ENCODE measurements around the gene SETMAR.

SETMAR gene

DNA sequence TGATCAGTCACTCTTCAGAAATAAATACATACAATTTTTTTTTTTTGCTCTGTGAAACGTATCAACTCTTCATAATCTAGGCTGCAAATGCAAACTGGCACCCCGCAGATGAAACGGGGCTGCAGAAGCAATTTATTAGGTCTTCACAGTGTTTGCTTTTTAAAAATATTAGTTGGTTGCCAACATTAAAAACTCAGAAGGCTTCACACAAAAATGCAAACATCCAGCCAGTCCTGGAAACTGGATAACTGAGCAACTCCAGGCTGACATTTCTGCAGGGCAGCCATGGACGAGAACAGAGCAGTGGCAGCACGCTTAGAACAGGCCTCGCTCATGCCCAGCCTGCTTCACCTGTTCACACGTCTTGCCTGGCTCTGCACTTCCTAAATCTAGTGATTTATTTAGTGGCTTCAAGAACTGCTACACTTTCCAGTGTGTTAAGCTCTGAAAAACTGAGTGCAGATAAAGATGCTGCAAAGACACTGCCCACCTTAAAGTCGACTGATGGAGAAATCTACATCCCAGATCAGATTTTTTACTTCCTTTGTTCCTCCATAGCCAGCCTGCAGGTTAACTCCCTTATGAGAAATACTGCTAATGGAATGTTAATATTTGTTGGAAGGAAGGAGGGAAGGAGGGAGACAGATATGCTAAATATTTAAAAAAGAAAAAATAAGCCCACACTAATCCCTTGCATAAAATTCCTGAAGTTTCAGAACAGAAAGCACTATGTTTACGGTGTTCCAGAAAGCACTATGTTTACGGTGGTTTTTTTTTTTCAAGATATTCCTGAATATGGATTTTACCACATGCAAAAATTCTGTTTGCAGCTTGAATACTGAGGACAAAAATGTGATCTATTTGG is 53.6 kb downstream of the SETMAR start:
- TF ChIP-seq, protein P1, sequence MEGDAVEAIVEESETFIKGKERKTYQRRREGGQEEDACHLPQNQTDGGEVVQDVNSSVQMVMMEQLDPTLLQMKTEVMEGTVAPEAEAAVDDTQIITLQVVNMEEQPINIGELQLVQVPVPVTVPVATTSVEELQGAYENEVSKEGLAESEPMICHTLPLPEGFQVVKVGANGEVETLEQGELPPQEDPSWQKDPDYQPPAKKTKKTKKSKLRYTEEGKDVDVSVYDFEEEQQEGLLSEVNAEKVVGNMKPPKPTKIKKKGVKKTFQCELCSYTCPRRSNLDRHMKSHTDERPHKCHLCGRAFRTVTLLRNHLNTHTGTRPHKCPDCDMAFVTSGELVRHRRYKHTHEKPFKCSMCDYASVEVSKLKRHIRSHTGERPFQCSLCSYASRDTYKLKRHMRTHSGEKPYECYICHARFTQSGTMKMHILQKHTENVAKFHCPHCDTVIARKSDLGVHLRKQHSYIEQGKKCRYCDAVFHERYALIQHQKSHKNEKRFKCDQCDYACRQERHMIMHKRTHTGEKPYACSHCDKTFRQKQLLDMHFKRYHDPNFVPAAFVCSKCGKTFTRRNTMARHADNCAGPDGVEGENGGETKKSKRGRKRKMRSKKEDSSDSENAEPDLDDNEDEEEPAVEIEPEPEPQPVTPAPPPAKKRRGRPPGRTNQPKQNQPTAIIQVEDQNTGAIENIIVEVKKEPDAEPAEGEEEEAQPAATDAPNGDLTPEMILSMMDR (IDR thresholded peaks at IDR 0.05): no peak

DNA sequence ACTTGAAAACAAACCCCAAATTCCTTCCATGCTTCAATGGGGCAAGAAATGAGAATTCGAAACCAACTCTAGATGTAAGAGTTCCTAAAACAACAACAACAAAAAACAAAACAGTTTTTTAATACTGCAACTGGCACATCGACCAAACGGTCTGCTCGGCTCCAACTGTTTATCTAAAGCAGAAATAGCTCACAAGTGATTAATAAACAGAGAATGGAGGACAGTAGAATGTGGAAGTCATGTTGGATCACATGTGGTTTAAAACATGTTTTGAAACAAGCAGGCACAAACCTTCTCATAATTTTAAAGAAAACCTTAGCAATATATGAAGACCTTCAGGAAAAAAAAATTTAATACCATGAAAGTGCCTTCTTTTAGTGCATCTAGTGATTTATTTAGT is 55.1 kb downstream of the SETMAR start:
- TF ChIP-seq, protein P1 (IDR thresholded peaks at IDR 0.05): no peak

DNA sequence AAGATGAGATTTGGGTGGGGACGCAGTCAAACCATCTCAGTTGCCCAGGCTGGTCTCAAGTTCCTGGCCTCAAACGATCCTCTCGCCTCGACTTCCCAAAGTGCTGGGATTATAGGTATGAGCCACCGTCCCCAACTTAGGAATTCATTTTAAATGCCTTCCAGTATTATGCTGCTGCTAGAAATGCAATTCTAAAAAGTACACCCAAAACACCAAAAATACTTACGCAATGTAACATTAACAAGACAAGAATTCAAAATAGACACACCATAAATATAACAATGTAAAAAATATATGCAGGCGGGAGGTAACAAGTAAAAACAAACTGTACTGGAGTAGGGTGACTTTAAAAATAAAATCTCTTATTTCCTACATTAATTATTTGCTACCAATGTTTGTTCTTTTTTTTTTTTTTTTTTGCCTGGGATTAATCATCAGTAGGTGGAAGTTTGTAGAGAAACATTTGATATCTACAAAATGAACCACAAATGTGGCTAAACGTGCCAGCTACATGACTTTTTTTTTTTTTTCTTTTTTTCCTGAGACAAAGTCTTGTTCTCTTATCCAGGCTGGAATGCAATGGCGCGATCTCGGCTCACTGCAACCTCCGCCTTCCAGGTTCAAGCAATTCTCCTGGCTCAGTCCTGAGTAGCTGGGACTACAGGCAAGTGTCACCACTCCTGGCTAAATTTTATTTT is 56.8 kb downstream of the SETMAR start:
- TF ChIP-seq, protein P1 (IDR thresholded peaks at IDR 0.05): no peak

DNA sequence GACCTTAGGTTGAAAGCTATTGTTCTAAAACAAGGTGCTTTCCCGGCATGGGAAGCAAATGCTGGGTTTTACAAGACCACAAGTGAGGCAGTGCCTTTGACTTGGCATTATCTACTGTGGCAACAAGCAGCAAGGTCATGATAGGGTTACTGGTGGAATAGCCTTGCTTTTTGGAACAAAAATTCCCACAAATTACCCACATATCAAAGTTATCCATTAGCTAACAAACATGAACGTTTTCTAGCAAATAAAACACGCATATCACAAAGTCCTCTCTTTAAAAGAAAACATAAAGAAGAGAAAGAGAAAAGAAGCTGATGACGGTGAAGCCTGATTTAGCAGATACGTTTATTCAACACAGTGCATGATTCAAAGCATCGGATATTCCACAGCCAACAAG is 57.6 kb downstream of the SETMAR start:
- TF ChIP-seq, protein P1 (IDR thresholded peaks at IDR 0.05): no peak

DNA sequence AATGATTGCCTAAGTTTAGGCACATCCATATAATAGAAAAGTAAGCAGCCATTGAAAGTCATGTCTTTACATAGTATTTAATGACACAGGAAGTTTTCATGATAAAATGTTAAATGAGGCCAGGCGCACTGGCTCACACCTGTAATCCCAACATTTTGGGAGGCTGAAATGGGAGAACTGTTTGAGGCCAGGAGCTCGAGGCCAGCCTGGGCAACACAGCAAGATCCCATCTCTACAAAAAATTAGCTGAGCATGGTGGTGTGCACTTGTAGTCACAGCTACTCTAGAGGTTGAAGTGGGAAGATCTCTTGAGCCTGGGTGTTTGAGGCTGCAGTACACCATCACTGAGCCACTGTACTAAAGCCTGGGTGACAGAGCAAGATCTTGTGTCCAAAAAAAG is 59.4 kb downstream of the SETMAR start:
- TF ChIP-seq, protein P1 (IDR thresholded peaks at IDR 0.05): no peak
